HepG2 (cell line): Measurements from ENCODE around the gene SEC14L2. TPM values are rescaled to one million over a fixed set of nuclear protein-coding genes. Genes with fewer than 3 reads are reported as not detected.

Experiments used
- ARID3A ChIP-seq: IDR thresholded peaks from 2 replicates; pipeline ENCODE4 v1.6.1; 2012; ENCODE audit warnings: low read depth, low read length, improper control_type of control experiment
- CHCHD3 ChIP-seq: sonication (generic); formaldehyde crosslinking; IDR thresholded peaks from 2 replicates; pipeline ENCODE4 v1.8.0; 2022; ENCODE audit warnings: mild to moderate bottlenecking, missing genetic modification reagents, moderate library complexity
- DDIT3 ChIP-seq: sonication (generic); formaldehyde crosslinking; IDR thresholded peaks from 2 replicates; pipeline ENCODE4 v1.4.0; 2020; ENCODE audit warnings: mild to moderate bottlenecking, missing genetic modification reagents
- KLF16 ChIP-seq, 2 experiments: sonication (generic) in 1 of 2; formaldehyde crosslinking in 1 of 2; IDR thresholded peaks; 2 replicates each; pipeline versions ENCODE4 v1.6.1 to v1.8.0; 2016 to 2023; ENCODE audit warnings: missing genetic modification reagents in 2 of 2, missing compliant biosample characterization in 1 of 2
- MZF1 ChIP-seq: sonication (generic); formaldehyde crosslinking; IDR thresholded peaks from 2 replicates; pipeline ENCODE4 v1.8.1; 2023; ENCODE audit warnings: mild to moderate bottlenecking, missing genetic modification reagents, borderline replicate concordance
- ONECUT2 ChIP-seq: sonication (generic); formaldehyde crosslinking; IDR thresholded peaks from 2 replicates; pipeline ENCODE4 v1.4.0; 2020; ENCODE audit warnings: missing genetic modification reagents
- RFX1 ChIP-seq: fragments of 450-650 bp; IDR thresholded peaks from 2 replicates; pipeline ENCODE4 v1.6.1; 2017
- RNF2 ChIP-seq: fragments of 450-650 bp; conservative IDR thresholded peaks from 2 replicates; pipeline ENCODE4 v1.6.1; 2016; ENCODE audit warnings: low read depth
- SMC3 ChIP-seq: IDR thresholded peaks from 2 replicates; pipeline ENCODE4 v1.6.1; 2011; ENCODE audit warnings: low read length, improper control_type of control experiment
- SOX13 ChIP-seq, 3 experiments: fragments of 450-650 bp in 1 of 3; sonication (generic) in 1 of 3; formaldehyde crosslinking in 1 of 3; IDR thresholded peaks in 2 of 3; conservative IDR thresholded peaks in 1 of 3; 2 replicates each; pipeline versions ENCODE4 v1.5.0 to v1.6.1; 2016 to 2020; ENCODE audit warnings: antibody characterized with exemption in 1 of 3, mild to moderate bottlenecking in 1 of 3, missing compliant biosample characterization in 1 of 3, missing genetic modification reagents in 1 of 3, moderate library complexity in 1 of 3
- SOX5 ChIP-seq: IDR thresholded peaks from 2 replicates; pipeline ENCODE4 v1.6.1; 2016; ENCODE audit warnings: borderline replicate concordance
- STAG1 ChIP-seq: sonication (generic); formaldehyde crosslinking; IDR thresholded peaks from 2 replicates; pipeline ENCODE4 v1.4.0; 2020; ENCODE audit warnings: missing genetic modification reagents
- TEAD2 ChIP-seq: sonication (generic); formaldehyde crosslinking; IDR thresholded peaks from 2 replicates; pipeline ENCODE4 v1.9.0; 2021; ENCODE audit warnings: missing genetic modification reagents
- THAP8 ChIP-seq: sonication (generic); formaldehyde crosslinking; IDR thresholded peaks from 2 replicates; pipeline ENCODE4 v1.5.1; 2020; ENCODE audit warnings: missing genetic modification reagents, mild to moderate bottlenecking, borderline replicate concordance
- XRCC5 ChIP-seq: fragments of 200-400 bp; formaldehyde crosslinking; optimal IDR thresholded peaks from 2 replicates; pipeline ENCODE3; 2017; ENCODE audit warnings: mild to moderate bottlenecking, low read length
- ZBTB1 ChIP-seq: sonication (generic); formaldehyde crosslinking; IDR thresholded peaks from 2 replicates; pipeline ENCODE4 v1.4.0; 2020; ENCODE audit warnings: missing genetic modification reagents, borderline replicate concordance
- ZFYVE20 ChIP-seq: sonication (generic); formaldehyde crosslinking; IDR thresholded peaks from 2 replicates; pipeline ENCODE4 v1.8.0; 2023; ENCODE audit warnings: low read depth, mild to moderate bottlenecking, moderate library complexity, missing genetic modification reagents, borderline replicate concordance
- ZKSCAN8 ChIP-seq: IDR thresholded peaks from 2 replicates; pipeline ENCODE4 v1.6.1; 2016; ENCODE audit warnings: borderline replicate concordance, missing genetic modification reagents, missing compliant biosample characterization
- ZMAT3 ChIP-seq: sonication (generic); formaldehyde crosslinking; conservative IDR thresholded peaks from 2 replicates; pipeline ENCODE4 v1.7.0; 2021; ENCODE audit warnings: missing genetic modification reagents
- ZNF235 ChIP-seq: sonication (generic); formaldehyde crosslinking; IDR thresholded peaks from 2 replicates; pipeline ENCODE4 v1.8.1; 2023; ENCODE audit warnings: mild to moderate bottlenecking, missing genetic modification reagents, borderline replicate concordance
- ZNF570 ChIP-seq: sonication (generic); formaldehyde crosslinking; IDR thresholded peaks from 2 replicates; pipeline ENCODE4 v1.4.0; 2020; ENCODE audit warnings: mild to moderate bottlenecking, missing genetic modification reagents, borderline replicate concordance
- ZNF589 ChIP-seq: sonication (generic); formaldehyde crosslinking; conservative IDR thresholded peaks from 2 replicates; pipeline ENCODE4 v1.8.0; 2022; ENCODE audit warnings: mild to moderate bottlenecking, moderate library complexity, missing genetic modification reagents
- ZNF605 ChIP-seq: sonication (generic); formaldehyde crosslinking; IDR thresholded peaks from 2 replicates; pipeline ENCODE4 v1.8.0; 2022; ENCODE audit warnings: mild to moderate bottlenecking, missing genetic modification reagents
- ZNF670 ChIP-seq: sonication (generic); formaldehyde crosslinking; IDR thresholded peaks from 2 replicates; pipeline ENCODE4 v1.8.0; 2022; ENCODE audit warnings: mild to moderate bottlenecking, missing genetic modification reagents, borderline replicate concordance
- ZNF672 ChIP-seq: sonication (generic); formaldehyde crosslinking; IDR thresholded peaks from 2 replicates; pipeline ENCODE4 v1.8.1; 2022; ENCODE audit warnings: missing genetic modification reagents
- ZNF781 ChIP-seq: sonication (generic); formaldehyde crosslinking; IDR thresholded peaks from 2 replicates; pipeline ENCODE4 v1.5.1; 2020; ENCODE audit warnings: borderline replicate concordance, mild to moderate bottlenecking, missing genetic modification reagents; ENCODE audit errors: not compliant biosample characterization
- polyA plus RNA-seq, 8 experiments: library from polyadenylated mRNA; depleted of rRNA in 3 of 8; stranded (reverse) in 7 of 8; unstranded in 1 of 8; fragments of >200 nt; fragmentation: Illumina TruSeq in 4 of 8; extraction: Trizol in 4 of 8; gene quantifications; 2 replicates each; pipeline versions ENCODE4 v1.2.1 to v1.2.3, GENCODE V29; 2011 to 2016; ENCODE audit warnings: low read depth in 4 of 8, missing spikeins in 1 of 8, mixed read lengths in 1 of 8; ENCODE audit not compliant: insufficient read depth in 1 of 8
- total RNA-seq, 5 experiments: library from RNA; depleted of rRNA; stranded (reverse); fragments of >200 nt; fragmentation: Illumina TruSeq; extraction: Trizol; gene quantifications; 2 replicates each; pipeline ENCODE4 v1.2.3, GENCODE V29; 2016; ENCODE audit warnings: low read depth in 1 of 5
- TF ChIP-seq, protein P1 (sequence below): sonication (generic); formaldehyde crosslinking; IDR thresholded peaks from 2 replicates; pipeline ENCODE4 v1.5.1; 2020; ENCODE audit warnings: missing genetic modification reagents, mild to moderate bottlenecking, borderline replicate concordance

SEC14L2 gene
- total and polyA plus RNA-seq, 2 of the 13 experiments (the other 11 are each of a cell fraction or from before 2014, with no cell fraction given): 4.1 to 5.1 TPM

DNA sequence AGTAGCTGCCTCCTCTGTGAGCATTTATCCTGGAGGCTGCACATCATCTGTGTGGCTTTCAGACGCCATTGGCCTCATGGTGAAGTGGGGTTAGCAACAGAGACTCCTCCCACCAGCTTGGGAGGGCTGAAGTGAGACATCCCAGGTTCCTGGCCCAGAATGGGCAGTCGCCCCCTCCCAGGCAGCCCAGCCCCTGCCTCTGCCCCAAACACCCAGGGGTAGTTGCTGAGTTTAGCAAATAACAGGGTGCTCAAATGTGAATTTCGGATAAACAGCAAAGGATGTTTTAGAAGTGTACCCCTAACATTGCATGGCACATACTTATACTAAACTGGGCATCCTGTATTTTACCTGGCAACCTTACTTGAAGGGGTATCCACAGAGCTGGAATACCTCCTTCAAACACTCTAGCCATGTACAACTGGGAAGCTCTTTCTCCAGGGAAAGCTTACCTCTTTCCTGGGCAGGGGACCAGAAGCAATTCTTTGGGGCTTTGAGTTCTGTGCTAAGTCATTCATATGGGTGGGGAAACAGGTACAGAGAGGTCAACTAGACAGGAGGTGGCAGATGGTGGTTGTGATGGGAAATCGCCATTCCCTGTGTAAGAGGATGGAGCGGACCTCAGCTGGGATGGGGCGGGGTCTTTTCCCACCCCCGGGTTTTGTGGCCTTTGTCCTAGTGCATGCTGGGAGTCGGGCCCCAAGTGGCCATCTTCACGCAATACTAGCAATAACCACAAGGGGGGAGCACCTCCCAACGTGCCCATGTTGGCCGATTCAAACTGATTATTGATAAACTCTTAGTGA is 48.0 kb downstream of the SEC14L2 start (continued):
- TF ChIP-seq CHCHD3 (CRISPR knock-in tag) (no peak), ZFYVE20 (CRISPR knock-in tag) (no peak), SMC3 (peak; percentile 65; the same call in 1 of the 2 replicates), RFX1 (no peak), THAP8 (CRISPR knock-in tag) (no peak), ZNF781 (no peak), RNF2 (no peak), ZNF589 (CRISPR knock-in tag) (no peak), ZNF605 (CRISPR knock-in tag) (no peak), TEAD2 (CRISPR knock-in tag) (no peak), SOX13 (IDR thresholded peaks at IDR 0.05) (no peak), SOX13 (CRISPR knock-in tag; conservative IDR thresholded peaks at IDR 0.05 in 1 of 2, IDR thresholded peaks at IDR 0.05 in 1 of 2) (no peak), MZF1 (CRISPR knock-in tag) (no peak), KLF16 (CRISPR knock-in tag; IDR thresholded peaks at IDR 0.05) (no peak), ZMAT3 (no peak), ARID3A (no peak), ZNF570 (no peak), ZNF670 (CRISPR knock-in tag) (no peak), STAG1 (CRISPR knock-in tag) (peak; percentile 80), ONECUT2 (CRISPR knock-in tag) (no peak), ZNF672 (no peak), DDIT3 (CRISPR knock-in tag) (no peak), ZKSCAN8 (CRISPR knock-in tag) (no peak), ZBTB1 (CRISPR knock-in tag) (no peak), XRCC5 (peak; percentile 35), SOX5 (CRISPR knock-in tag) (0 out of 2 replicates have a peak, but pooled peaks have one; percentile 9), ZNF235 (CRISPR knock-in tag) (no peak)
- TF ChIP-seq, protein P1, sequence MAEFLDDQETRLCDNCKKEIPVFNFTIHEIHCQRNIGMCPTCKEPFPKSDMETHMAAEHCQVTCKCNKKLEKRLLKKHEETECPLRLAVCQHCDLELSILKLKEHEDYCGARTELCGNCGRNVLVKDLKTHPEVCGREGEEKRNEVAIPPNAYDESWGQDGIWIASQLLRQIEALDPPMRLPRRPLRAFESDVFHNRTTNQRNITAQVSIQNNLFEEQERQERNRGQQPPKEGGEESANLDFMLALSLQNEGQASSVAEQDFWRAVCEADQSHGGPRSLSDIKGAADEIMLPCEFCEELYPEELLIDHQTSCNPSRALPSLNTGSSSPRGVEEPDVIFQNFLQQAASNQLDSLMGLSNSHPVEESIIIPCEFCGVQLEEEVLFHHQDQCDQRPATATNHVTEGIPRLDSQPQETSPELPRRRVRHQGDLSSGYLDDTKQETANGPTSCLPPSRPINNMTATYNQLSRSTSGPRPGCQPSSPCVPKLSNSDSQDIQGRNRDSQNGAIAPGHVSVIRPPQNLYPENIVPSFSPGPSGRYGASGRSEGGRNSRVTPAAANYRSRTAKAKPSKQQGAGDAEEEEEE (CRISPR knock-in tag): no peak
